Keratinocyte (primary cell): ENCODE measurements around the gene GAPVD1. TPM values are rescaled to one million over a fixed set of nuclear protein-coding genes. Genes with fewer than 3 reads are reported as not detected.
A peak's percentile ranks its signal among the peaks of the same experiment; 100 is the strongest.

ENCODE experiments used
- DNase-seq: peaks from one replicate; pipeline ENCODE4 v3.0.0-alpha.2; 2011; ENCODE audit warnings: low read depth, missing footprints, low spot score
- FAIRE-seq: peaks from 2 replicates; lab custom pipeline; 2011; peaks lifted over from hg19 to GRCh38; lab: Jason Lieb, UNC
- H2AFZ ChIP-seq: 2 replicates; pipeline ENCODE4 v1.6.0; 2012; ENCODE audit warnings: low read length, control low read depth, inconsistent platforms; ENCODE audit not compliant: control insufficient read depth
- H3K27ac ChIP-seq: 2 replicates; pipeline ENCODE4 v1.5.1; 2011; ENCODE audit warnings: low read length; ENCODE audit not compliant: control insufficient read depth, insufficient read depth
- H3K27me3 ChIP-seq: 3 replicates; pipeline ENCODE4 v1.6.0; 2011; ENCODE audit warnings: low read length; ENCODE audit not compliant: control insufficient read depth, insufficient read depth; ENCODE audit errors: extremely low read depth
- H3K36me3 ChIP-seq, 2 experiments: 2 replicates in 1 of 2; 3 replicates in 1 of 2; pipeline ENCODE4 v1.5.1; 2011; ENCODE audit warnings: low read length in 2 of 2, mild to moderate bottlenecking in 1 of 2; ENCODE audit not compliant: control insufficient read depth in 2 of 2, insufficient read depth in 2 of 2; ENCODE audit errors: extremely low read depth in 1 of 2
- H3K4me1 ChIP-seq: 3 replicates; pipeline ENCODE4 v1.5.1; 2011; ENCODE audit warnings: low read length; ENCODE audit not compliant: control insufficient read depth, insufficient read depth; ENCODE audit errors: extremely low read depth
- H3K4me2 ChIP-seq: 3 replicates; pipeline ENCODE4 v1.6.0; 2011; ENCODE audit warnings: low read depth, low read length; ENCODE audit not compliant: control insufficient read depth, insufficient read depth; ENCODE audit errors: extremely low read depth
- H3K4me3 ChIP-seq, 3 experiments: fragments of 200-600 bp in 1 of 3; sonication (generic) in 1 of 3; 2 replicates in 2 of 3; 3 replicates in 1 of 3; pipeline ENCODE4 v1.5.1; 2011 to 2016; ENCODE audit warnings: low read length in 3 of 3, mild to moderate bottlenecking in 3 of 3, control low read depth in 2 of 3, inconsistent platforms in 1 of 3, low read depth in 1 of 3, mixed read lengths in 1 of 3, mixed run types in 1 of 3, moderate library complexity in 1 of 3; ENCODE audit not compliant: control insufficient read depth in 2 of 3, insufficient read depth in 2 of 3; ENCODE audit errors: extremely low read depth in 1 of 3
- H3K79me2 ChIP-seq: 2 replicates; pipeline ENCODE4 v1.6.0; 2012; ENCODE audit warnings: low read length; ENCODE audit not compliant: control insufficient read depth, insufficient read depth
- H3K9ac ChIP-seq: 3 replicates; pipeline ENCODE4 v1.6.0; 2011; ENCODE audit warnings: low read length; ENCODE audit not compliant: control insufficient read depth, insufficient read depth; ENCODE audit errors: extremely low read depth
- H3K9me1 ChIP-seq: 3 replicates; pipeline ENCODE4 v1.6.0; 2011; ENCODE audit warnings: low read length; ENCODE audit not compliant: control insufficient read depth, insufficient read depth; ENCODE audit errors: extremely low read depth
- H3K9me3 ChIP-seq: 2 replicates; pipeline ENCODE4 v1.5.1; 2012; ENCODE audit warnings: low read depth, low read length; ENCODE audit not compliant: control insufficient read depth
- H4K20me1 ChIP-seq: 3 replicates; pipeline ENCODE4 v1.6.0; 2011; ENCODE audit warnings: low read length; ENCODE audit not compliant: control insufficient read depth, insufficient read depth; ENCODE audit errors: extremely low read depth
- EZH2 ChIP-seq: IDR thresholded peaks from one replicate; pipeline ENCODE4 v1.6.1; 2012; ENCODE audit warnings: inconsistent platforms, mild to moderate bottlenecking, low read length, moderate library complexity
- dilution Hi-C: fragments of 300-500 bp; cut with MboI; formaldehyde crosslinking; loops from one replicate; pipeline ENCODE4 v1.7.0; 2020; ENCODE audit warnings: low sequenced_read_pairs; ENCODE audit not compliant: extremely low pct_ligation_motif_present
- polyA plus RNA-seq, 5 experiments: library from polyadenylated mRNA; depleted of rRNA in 3 of 5; stranded (reverse) in 3 of 5; stranded (forward) in 1 of 5; unstranded in 1 of 5; fragments of >200 nt; gene quantifications; 1 replicate in 1 of 5; 2 replicates in 3 of 5; 3 replicates in 1 of 5; pipeline versions ENCODE4 v1.2.1 to v1.2.3, GENCODE V29; 2011 to 2012; ENCODE audit warnings: missing spikeins in 2 of 5, low read depth in 1 of 5, low replicate concordance in 1 of 5
- TF ChIP-seq, protein P1 (sequence below), 3 experiments: IDR thresholded peaks in 1 of 3; conservative IDR thresholded peaks in 1 of 3; optimal IDR thresholded peaks in 1 of 3; 2 replicates in 2 of 3; 3 replicates in 1 of 3; pipeline versions ENCODE3 to v1.5.1; 2011; ENCODE audit warnings: low read length in 3 of 3, mild to moderate bottlenecking in 3 of 3, moderate library complexity in 2 of 3, control low read depth in 1 of 3, inconsistent platforms in 1 of 3; ENCODE audit not compliant: insufficient read depth in 2 of 3; ENCODE audit errors: extremely low read depth in 1 of 3

The GAPVD1 gene
- polyA plus RNA-seq, 1 donor (not counting 4 experiments of a cell fraction or from before 2014, with no cell fraction given), result 23.2 TPM

DNA sequence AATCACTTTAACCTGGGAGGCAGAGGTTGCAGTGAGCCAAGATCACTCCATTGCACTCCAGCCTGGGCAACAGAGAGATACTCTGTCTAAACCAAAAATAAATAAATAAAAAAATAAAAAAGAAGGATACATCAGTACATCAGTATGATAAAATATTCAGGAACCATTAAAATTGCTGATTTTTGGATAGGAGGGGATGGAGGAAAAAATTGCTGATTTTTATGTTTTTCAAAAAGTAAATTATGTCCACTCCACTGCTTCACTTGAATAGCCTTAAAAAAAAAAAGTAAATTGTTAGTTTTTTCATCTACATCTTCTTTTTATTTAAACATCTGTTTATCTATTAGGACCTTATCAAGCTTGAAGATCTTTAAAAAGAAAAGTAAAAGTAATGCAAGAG lies 7.4 kb upstream of the GAPVD1 start:
- H3K4me3 ChIP-seq, result no peak overlapping the region
- TF ChIP-seq, protein P1, sequence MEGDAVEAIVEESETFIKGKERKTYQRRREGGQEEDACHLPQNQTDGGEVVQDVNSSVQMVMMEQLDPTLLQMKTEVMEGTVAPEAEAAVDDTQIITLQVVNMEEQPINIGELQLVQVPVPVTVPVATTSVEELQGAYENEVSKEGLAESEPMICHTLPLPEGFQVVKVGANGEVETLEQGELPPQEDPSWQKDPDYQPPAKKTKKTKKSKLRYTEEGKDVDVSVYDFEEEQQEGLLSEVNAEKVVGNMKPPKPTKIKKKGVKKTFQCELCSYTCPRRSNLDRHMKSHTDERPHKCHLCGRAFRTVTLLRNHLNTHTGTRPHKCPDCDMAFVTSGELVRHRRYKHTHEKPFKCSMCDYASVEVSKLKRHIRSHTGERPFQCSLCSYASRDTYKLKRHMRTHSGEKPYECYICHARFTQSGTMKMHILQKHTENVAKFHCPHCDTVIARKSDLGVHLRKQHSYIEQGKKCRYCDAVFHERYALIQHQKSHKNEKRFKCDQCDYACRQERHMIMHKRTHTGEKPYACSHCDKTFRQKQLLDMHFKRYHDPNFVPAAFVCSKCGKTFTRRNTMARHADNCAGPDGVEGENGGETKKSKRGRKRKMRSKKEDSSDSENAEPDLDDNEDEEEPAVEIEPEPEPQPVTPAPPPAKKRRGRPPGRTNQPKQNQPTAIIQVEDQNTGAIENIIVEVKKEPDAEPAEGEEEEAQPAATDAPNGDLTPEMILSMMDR (optimal IDR thresholded peaks at IDR 0.05 in 1 of 3, IDR thresholded peaks at IDR 0.05 in 1 of 3, conservative IDR thresholded peaks at IDR 0.05 in 1 of 3; ENCODE audit: extremely low read depth in 1 of 3, insufficient read depth in 2 of 3, low read length in 3 of 3), result no peak
- no peak for TF ChIP-seq EZH2
- H3K9me3 ChIP-seq, result no peaks in the 10 kb centered on the region
- no peaks in the 10 kb centered on the region for H3K36me3 ChIP-seq
- no peaks in the 10 kb centered on the region for H3K79me2 ChIP-seq
- no peak for DNase-seq
- H3K4me1 ChIP-seq, result no peaks in the 10 kb centered on the region
- no peaks in the 10 kb centered on the region for H3K9me1 ChIP-seq
- dilution Hi-C loops, result no loop called here
- no peak overlapping the region for H3K27ac ChIP-seq
- H4K20me1 ChIP-seq, result no peaks in the 10 kb centered on the region
- no peaks in the 10 kb centered on the region for H3K27me3 ChIP-seq
- no peak overlapping the region for H3K4me2 ChIP-seq
- no peak overlapping the region for H2AFZ ChIP-seq
- no peak overlapping the region for H3K9ac ChIP-seq
- no peak for FAIRE-seq

DNA sequence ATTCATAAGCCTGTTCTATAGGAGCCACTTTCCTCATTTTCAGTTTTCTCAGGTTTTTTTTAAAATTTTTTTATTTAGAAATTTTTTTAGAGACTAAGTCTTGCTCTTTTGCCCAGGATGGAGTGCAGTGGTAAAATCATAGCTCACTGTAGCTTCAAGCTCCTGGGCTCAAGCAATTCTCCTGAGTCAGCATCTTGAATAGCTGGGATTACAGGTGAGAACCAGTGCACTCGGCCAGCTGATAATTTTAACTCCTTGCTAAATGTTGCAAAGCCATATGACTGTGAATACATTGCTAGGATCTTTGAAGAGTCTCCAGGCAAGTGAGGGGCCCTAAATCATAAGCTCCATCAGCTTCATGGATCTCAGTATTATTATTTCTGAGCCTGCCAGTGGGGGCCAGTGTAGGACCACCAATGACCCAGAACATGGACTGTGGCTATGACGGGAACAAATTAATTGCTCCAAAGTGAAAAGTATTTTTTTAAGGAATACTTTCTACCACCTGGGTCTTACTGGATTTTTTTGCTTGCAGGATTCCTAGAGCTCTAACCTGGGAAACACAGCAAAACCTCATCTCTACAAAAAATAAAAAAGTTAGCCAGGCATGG lies 5.7 kb upstream of the GAPVD1 start:
- Histone ChIP-seq H3K9ac (no peak overlapping the region), H3K4me2 (no peak overlapping the region), H3K4me1 (no peaks in the 10 kb centered on the region), H3K27me3 (no peaks in the 10 kb centered on the region), H3K9me1 (no peaks in the 10 kb centered on the region), H3K9me3 (no peaks in the 10 kb centered on the region), H3K27ac (no peak overlapping the region), H3K79me2 (no peaks in the 10 kb centered on the region), H3K4me3 (no peak overlapping the region), H4K20me1 (no peaks in the 10 kb centered on the region), H2AFZ (no peak overlapping the region), H3K36me3 (no peaks in the 10 kb centered on the region)
- FAIRE-seq (no peak), DNase-seq (no peak)
- TF ChIP-seq, protein P1 (optimal IDR thresholded peaks at IDR 0.05 in 1 of 3, IDR thresholded peaks at IDR 0.05 in 1 of 3, conservative IDR thresholded peaks at IDR 0.05 in 1 of 3; ENCODE audit: extremely low read depth in 1 of 3, insufficient read depth in 2 of 3, low read length in 3 of 3), result peak in 2 of 3 experiments; percentile 17 to 39
- TF ChIP-seq EZH2, result no peak
- dilution Hi-C loops, result no loop called here
